LoVo (cell line): ENCODE measurements around the gene PLA2G4A.
"Not testable (repeated sequence)": the region's sequence is repeated elsewhere in the genome, so short reads cannot be mapped to it uniquely, and the experiment has no call there.

Experiments used
- DNase-seq: peaks from one replicate; pipeline ENCODE4 v3.0.0-alpha.2; 2016; ENCODE audit warnings: low spot score

The PLA2G4A gene

GRCh38 chr1:186875896-186876835 is 47.4 kb downstream of the PLA2G4A start:
- DNase-seq = no peak

GRCh38 chr1:186878356-186878755 is 49.6 kb downstream of the PLA2G4A start:
- DNase-seq = no peak

- DNase-seq = no peak
These were observed 52.2 kb downstream of the PLA2G4A start for GRCh38 chr1:186880982-186881381.

- DNase-seq = no peak
These were observed 53.8 kb downstream of the PLA2G4A start for GRCh38 chr1:186882372-186883134.

- no peak for DNase-seq
These were observed 55.5 kb downstream of the PLA2G4A start for GRCh38 chr1:186884251-186884650.

GRCh38 chr1:186887203-186887602 is 58.5 kb downstream of the PLA2G4A start:
- DNase-seq = no peak

- no peak for DNase-seq
These were observed 59.6 kb downstream of the PLA2G4A start for GRCh38 chr1:186888367-186888766.

- DNase-seq = no peak
These were observed 64.2 kb downstream of the PLA2G4A start for GRCh38 chr1:186892936-186893335.

GRCh38 chr1:186894415-186894814 is 65.7 kb downstream of the PLA2G4A start:
- no peak for DNase-seq

GRCh38 chr1:186896211-186896610 is 67.5 kb downstream of the PLA2G4A start:
- DNase-seq = no peak

GRCh38 chr1:186897008-186897407 is 68.3 kb downstream of the PLA2G4A start:
- DNase-seq = no peak

GRCh38 chr1:186899577-186899976 is 70.8 kb downstream of the PLA2G4A start:
- DNase-seq = no peak

GRCh38 chr1:186899977-186900376 is 71.2 kb downstream of the PLA2G4A start:
- no peak for DNase-seq

- no peak for DNase-seq
These were observed 71.9 kb downstream of the PLA2G4A start for GRCh38 chr1:186900539-186901237.

GRCh38 chr1:186901631-186902030 is 72.9 kb downstream of the PLA2G4A start:
- DNase-seq = no peak

- DNase-seq = no peak
These were observed 74.8 kb downstream of the PLA2G4A start for GRCh38 chr1:186903374-186904136.

GRCh38 chr1:186904361-186904760 is 75.6 kb downstream of the PLA2G4A start:
- no peak for DNase-seq

GRCh38 chr1:186905561-186905960 is 76.8 kb downstream of the PLA2G4A start:
- no peak for DNase-seq

GRCh38 chr1:186915555-186915954 is 86.8 kb downstream of the PLA2G4A start:
- DNase-seq = no peak

- DNase-seq = not testable (repeated sequence)
These were observed 88.5 kb downstream of the PLA2G4A start for GRCh38 chr1:186917106-186917786.

- not testable (repeated sequence) for DNase-seq
These were observed 92.6 kb downstream of the PLA2G4A start for GRCh38 chr1:186921386-186921785.
